ENCODE data around the gene ITLN1. TPM values are rescaled to one million over a fixed set of nuclear protein-coding genes. Genes with fewer than 3 reads are reported as not detected.
"Not testable (repeated sequence)": the region's sequence is repeated elsewhere in the genome, so short reads cannot be mapped to it uniquely, and the experiment has no call there.

The ITLN1 gene
- total RNA-seq, 2 experiments from 2014 or later = not detected

DNA sequence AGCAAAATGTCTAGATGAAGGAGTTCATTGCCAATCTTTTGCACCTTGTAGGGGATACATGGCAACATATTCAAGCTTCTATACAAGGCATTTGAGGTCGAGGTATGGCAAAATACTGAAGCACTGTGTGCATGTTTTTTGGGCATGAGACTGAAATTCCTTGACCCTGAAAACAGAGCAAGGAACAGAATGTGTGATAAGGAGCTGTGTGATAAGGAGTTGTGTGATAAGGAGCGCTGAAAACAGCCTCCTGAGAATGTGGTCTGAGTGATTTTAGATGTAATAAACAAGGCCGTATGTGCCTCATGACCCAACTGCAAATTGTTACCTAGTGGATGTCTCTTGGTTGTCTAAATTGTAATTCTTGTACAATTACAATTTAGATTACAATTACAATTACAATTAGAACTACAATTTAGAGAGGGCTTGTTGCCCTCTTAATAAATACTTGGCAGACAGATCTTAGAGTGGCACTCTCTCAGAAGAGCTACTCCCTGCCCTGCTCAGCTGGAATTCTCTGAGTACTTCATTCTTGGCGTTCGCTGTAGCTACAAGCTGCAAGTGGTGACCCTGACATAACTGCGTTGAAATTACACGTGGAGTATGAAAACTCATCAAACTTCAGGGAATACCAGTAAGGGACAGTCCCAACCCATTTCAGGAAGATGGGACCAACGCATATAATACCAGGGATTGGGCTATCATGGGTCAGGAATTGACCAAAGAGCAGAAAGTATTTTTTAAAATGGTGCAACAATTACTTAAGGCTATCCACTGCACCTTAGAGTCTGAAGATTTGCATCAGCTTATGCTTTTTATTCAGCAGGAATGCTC lies 20.0 kb upstream of the ITLN1 start:
- Mint-ChIP-seq H3K27me3 (ENCODE audit: low read depth) (peaks cover 11% of the 10 kb centered on the region), H3K4me1 (ENCODE audit: low read depth) (no peaks in the 10 kb centered on the region), H3K4me3 (no peak overlapping the region), H3K27ac (no peak overlapping the region), H3K36me3 (ENCODE audit: low read depth) (no peaks in the 10 kb centered on the region), H3K9me3 (ENCODE audit: insufficient read depth) (no peaks in the 10 kb centered on the region)
- DNase-seq (no peak), ATAC-seq (no peak)
- ChIA-PET CTCF (interaction anchor here (0.8 to 1.2 kb wide), 3 partner anchors 14 to 49 kb away, joined by 3 to 5 read pairs (median 4); no protein-coding TSS in a partner anchor), POLR2A (no interaction called here)

DNA sequence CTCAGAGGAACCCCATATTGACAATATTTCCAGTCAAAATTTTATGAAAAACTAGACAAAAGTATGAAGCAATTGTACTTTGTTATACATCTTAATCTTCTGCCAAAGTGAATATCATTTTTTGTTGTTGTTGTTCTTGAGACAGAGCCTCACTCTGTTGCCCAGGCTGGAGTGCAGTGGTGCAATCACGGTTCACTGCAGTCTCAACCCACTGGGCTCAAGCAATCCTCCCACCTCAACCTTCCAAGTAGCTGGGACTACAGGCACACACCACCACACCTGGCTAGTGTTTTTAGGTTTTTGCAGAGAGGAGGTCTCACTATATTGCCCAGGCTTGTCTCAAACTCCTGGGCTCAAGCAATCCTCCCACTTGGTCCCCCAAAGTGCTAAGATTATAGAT lies 17.3 kb upstream of the ITLN1 start:
- H3K27me3 Mint-ChIP-seq (ENCODE audit: low read depth) = peaks cover 30% of the 10 kb centered on the region
- ATAC-seq; H3K4me3 Mint-ChIP-seq; H3K27ac Mint-ChIP-seq; CTCF ChIA-PET; POLR2A ChIA-PET; H3K4me1 Mint-ChIP-seq (ENCODE audit: low read depth); H3K36me3 Mint-ChIP-seq (ENCODE audit: low read depth); H3K9me3 Mint-ChIP-seq (ENCODE audit: insufficient read depth); DNase-seq: not testable (repeated sequence)

DNA sequence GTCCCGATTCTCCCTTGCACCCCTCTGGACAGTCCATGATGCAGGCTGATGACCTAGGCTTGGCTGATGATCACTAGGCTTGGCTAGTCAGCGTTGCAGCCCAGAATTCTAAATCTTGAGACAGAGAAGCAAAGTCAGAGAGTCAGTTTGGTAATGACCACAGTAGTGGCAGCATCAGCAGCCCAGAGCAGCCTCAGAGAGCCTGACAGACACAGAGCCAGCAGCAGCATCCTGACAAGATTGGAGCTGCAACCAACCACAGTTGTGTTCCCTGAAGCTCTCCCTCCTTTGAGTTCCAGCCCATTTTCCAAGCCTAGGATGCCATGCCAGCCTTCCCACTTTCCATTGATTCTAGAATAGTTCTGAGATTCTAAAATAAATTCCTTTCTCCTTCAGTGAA lies 16.8 kb upstream of the ITLN1 start:
- H3K27ac Mint-ChIP-seq = no peak overlapping the region
- no peaks in the 10 kb centered on the region for H3K4me1 Mint-ChIP-seq (ENCODE audit: low read depth)
- POLR2A ChIA-PET = no interaction called here
- CTCF ChIA-PET = no interaction called here
- no peak for ATAC-seq
- no peaks in the 10 kb centered on the region for H3K9me3 Mint-ChIP-seq (ENCODE audit: insufficient read depth)
- H3K36me3 Mint-ChIP-seq (ENCODE audit: low read depth) = no peaks in the 10 kb centered on the region
- DNase-seq = no peak
- no peak overlapping the region for H3K4me3 Mint-ChIP-seq
- peaks cover 33% of the 10 kb centered on the region for H3K27me3 Mint-ChIP-seq (ENCODE audit: low read depth)

DNA sequence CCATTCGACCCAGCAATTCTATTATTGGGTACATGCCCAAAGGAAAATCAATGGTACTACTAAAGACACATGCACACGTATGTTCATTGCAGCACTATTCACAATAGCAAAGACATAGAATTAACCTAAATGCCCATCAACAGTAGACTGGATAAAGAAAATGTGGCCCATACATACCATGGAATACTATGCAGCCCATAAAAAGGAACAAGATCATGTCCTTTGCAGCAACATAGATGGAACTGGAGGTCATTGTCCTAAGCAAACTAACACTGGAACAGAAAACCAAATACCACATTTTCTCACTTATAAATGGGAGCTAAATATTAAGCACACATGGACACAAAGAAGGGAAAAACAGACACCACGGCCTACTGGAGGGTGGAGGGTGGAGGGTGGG lies 15.7 kb upstream of the ITLN1 start:
- H3K27me3 Mint-ChIP-seq (ENCODE audit: low read depth) = peaks cover 42% of the 10 kb centered on the region
- H3K27ac Mint-ChIP-seq; ATAC-seq; H3K36me3 Mint-ChIP-seq (ENCODE audit: low read depth); H3K9me3 Mint-ChIP-seq (ENCODE audit: insufficient read depth); POLR2A ChIA-PET; H3K4me3 Mint-ChIP-seq; H3K4me1 Mint-ChIP-seq (ENCODE audit: low read depth); CTCF ChIA-PET: not testable (repeated sequence)
- DNase-seq = peak; percentile 5

- H3K4me1 Mint-ChIP-seq (ENCODE audit: low read depth); ATAC-seq; H3K36me3 Mint-ChIP-seq (ENCODE audit: low read depth); H3K27ac Mint-ChIP-seq; H3K4me3 Mint-ChIP-seq; POLR2A ChIA-PET; H3K9me3 Mint-ChIP-seq (ENCODE audit: insufficient read depth); DNase-seq: not testable (repeated sequence)
- CTCF ChIA-PET = interaction anchor here (1.8 kb wide), 1 partner anchor 57 kb away, joined by 7 read pairs; no protein-coding TSS in a partner anchor
- H3K27me3 Mint-ChIP-seq (ENCODE audit: low read depth) = peaks cover 48% of the 10 kb centered on the region
Measured at GRCh38 chr1:160894368-160895135, 9.6 kb upstream of the ITLN1 start.

GRCh38 chr1:160891474-160891873 lies 6.5 kb upstream of the ITLN1 start:
- Mint-ChIP-seq H3K27me3 (ENCODE audit: low read depth) (peaks cover 27% of the 10 kb centered on the region), H3K27ac (no peak overlapping the region), H3K9me3 (ENCODE audit: insufficient read depth) (no peaks in the 10 kb centered on the region), H3K36me3 (ENCODE audit: low read depth) (no peaks in the 10 kb centered on the region), H3K4me3 (no peak overlapping the region), H3K4me1 (ENCODE audit: low read depth) (no peaks in the 10 kb centered on the region)
- POLR2A ChIA-PET = no interaction called here
- CTCF ChIA-PET = no interaction called here
- DNase-seq (no peak), ATAC-seq (no peak)

DNA sequence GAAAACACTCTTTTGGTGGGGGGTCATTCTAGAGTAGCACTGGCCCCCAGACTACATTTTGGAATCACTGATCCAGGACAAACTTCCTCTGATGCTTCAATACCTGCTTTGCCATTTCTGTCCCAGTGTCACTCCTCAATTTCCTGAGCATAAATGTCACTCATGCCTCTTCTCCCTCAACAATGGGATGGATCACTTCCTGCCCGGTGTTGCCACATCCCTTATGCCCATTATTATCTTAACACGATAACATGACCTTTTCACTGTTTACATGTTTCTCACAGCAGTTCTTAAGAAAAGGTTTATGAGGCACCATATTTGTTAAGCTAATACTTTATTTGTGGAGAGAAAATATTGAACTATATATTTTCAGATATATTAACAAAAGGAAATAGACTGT lies 3.9 kb upstream of the ITLN1 start:
- Mint-ChIP-seq H3K9me3 (ENCODE audit: insufficient read depth) (no peaks in the 10 kb centered on the region), H3K27me3 (ENCODE audit: low read depth) (peaks cover 20% of the 10 kb centered on the region), H3K27ac (no peak overlapping the region), H3K4me3 (no peak overlapping the region), H3K4me1 (ENCODE audit: low read depth) (peaks cover 10% of the 10 kb centered on the region), H3K36me3 (ENCODE audit: low read depth) (no peaks in the 10 kb centered on the region)
- ChIA-PET CTCF (interaction anchor here (1.1 to 1.8 kb wide), 6 partner anchors 11 to 112 kb away, joined by 3 to 7 read pairs (median 4); partner anchors contain the start of gene CD244), POLR2A (no interaction called here)
- DNase-seq (no peak), ATAC-seq (no peak)

DNA sequence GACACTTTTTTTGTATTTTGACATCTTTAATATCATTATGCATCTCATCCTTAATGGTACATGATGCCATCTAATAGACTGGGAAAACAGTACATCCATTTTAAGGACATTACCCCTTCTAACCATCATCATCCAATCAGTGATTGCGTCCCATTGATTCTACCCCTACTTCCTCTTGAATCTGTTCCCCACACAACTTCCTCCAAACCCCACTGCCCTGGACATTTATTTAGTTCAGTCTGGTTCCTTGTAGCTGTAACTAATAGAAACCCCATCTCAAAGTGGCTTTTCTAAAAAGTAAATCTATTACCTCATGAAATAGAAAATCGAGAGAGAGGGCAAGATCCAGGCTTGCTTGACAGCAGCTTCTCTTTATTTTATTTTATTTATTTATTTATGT lies 2.1 kb upstream of the ITLN1 start:
- Mint-ChIP-seq H3K27ac (no peak overlapping the region), H3K4me3 (no peak overlapping the region), H3K27me3 (ENCODE audit: low read depth) (peaks cover 18% of the 10 kb centered on the region), H3K9me3 (ENCODE audit: insufficient read depth) (no peaks in the 10 kb centered on the region), H3K4me1 (ENCODE audit: low read depth) (peaks cover 10% of the 10 kb centered on the region), H3K36me3 (ENCODE audit: low read depth) (no peaks in the 10 kb centered on the region)
- ATAC-seq = no peak
- POLR2A ChIA-PET = no interaction called here
- CTCF ChIA-PET = interaction anchor here (0.9 to 11.4 kb wide), 4 partner anchors 10 to 67 kb away, joined by 3 to 189 read pairs (median 6); no protein-coding TSS in a partner anchor
- no peak for DNase-seq

- ChIA-PET CTCF (interaction anchor here (0.6 to 11.4 kb wide), 9 partner anchors 48 to 157 kb away, joined by 3 to 189 read pairs (median 5); partner anchors contain the start of genes ITLN2 and LY9), POLR2A (no interaction called here)
- H3K36me3 Mint-ChIP-seq (ENCODE audit: low read depth) = no peaks in the 10 kb centered on the region
- peaks cover 4% of the 10 kb centered on the region for H3K27me3 Mint-ChIP-seq (ENCODE audit: low read depth)
- ATAC-seq (no peak), DNase-seq (no peak)
- H3K4me1 Mint-ChIP-seq (ENCODE audit: low read depth) = peaks cover 10% of the 10 kb centered on the region
- no peaks in the 10 kb centered on the region for H3K9me3 Mint-ChIP-seq (ENCODE audit: insufficient read depth)
- H3K27ac Mint-ChIP-seq = no peak overlapping the region
- H3K4me3 Mint-ChIP-seq = no peak overlapping the region
Measured at GRCh38 chr1:160884579-160884978, 401 bp downstream of the ITLN1 start.

DNA sequence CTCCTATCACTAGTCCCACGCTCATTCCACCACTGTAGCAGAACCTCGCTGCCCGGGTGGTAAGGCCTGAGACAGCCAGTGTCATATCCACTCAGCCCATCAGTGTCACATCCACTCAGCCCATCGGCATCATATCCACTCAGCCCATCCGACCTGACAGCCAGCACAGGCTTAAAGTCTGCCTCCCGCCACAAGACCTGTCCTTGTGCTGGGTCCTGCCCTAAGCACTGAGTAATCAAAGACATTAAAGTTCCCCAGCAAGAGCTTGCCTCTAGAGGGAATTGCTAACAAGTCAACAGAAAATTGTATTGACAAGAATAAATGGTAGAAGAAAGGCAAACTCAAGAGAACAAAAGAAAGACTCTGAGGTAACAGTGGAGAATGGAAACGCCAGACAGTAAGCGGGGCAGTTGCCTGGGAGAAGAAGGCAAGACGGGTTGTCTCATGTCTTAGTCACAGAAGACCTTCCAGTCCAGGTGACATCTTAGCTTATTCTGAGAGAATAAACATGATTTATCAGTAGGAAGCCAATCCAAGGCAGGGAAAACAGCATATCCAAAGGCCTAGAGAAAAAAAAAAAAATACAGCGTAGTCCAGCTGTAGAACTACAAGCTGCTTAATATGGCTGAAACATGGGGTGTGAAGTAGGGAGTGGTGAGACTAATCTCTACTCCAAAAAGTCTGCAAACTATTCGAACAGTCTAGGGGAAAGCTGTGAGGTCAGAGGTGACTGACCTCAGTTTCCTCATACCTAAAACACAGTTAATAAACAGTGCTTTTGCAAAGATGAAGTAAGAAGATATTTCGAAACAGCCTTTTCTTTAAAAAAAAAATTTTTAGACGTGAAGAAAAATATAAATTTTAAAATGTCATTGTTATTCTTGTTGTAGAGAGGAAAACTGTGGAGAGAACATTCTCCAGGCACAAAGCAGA lies 1.1 kb downstream of the ITLN1 start:
- CTCF ChIA-PET = interaction anchor here (0.9 to 11.4 kb wide), 9 partner anchors 19 to 157 kb away, joined by 3 to 189 read pairs (median 5); partner anchors contain the start of gene ITLN2
- POLR2A ChIA-PET = no interaction called here
- Mint-ChIP-seq H3K27me3 (ENCODE audit: low read depth) (peaks cover 5% of the 10 kb centered on the region), H3K4me3 (no peak overlapping the region), H3K4me1 (ENCODE audit: low read depth) (peaks cover 12% of the 10 kb centered on the region), H3K27ac (no peak overlapping the region), H3K36me3 (ENCODE audit: low read depth) (no peaks in the 10 kb centered on the region), H3K9me3 (ENCODE audit: insufficient read depth) (no peaks in the 10 kb centered on the region)
- ATAC-seq = no peak
- no peak for DNase-seq

- H3K27ac Mint-ChIP-seq = no peak overlapping the region
- ATAC-seq (no peak), DNase-seq (no peak)
- H3K4me1 Mint-ChIP-seq (ENCODE audit: low read depth) = peaks cover 14% of the 10 kb centered on the region
- H3K36me3 Mint-ChIP-seq (ENCODE audit: low read depth) = no peaks in the 10 kb centered on the region
- H3K9me3 Mint-ChIP-seq (ENCODE audit: insufficient read depth) = no peaks in the 10 kb centered on the region
- ChIA-PET POLR2A (no interaction called here), CTCF (interaction anchor here (0.8 to 11.4 kb wide), 6 partner anchors 18 to 115 kb away, joined by 3 to 189 read pairs (median 4); no protein-coding TSS in a partner anchor)
- no peak overlapping the region for H3K4me3 Mint-ChIP-seq
- H3K27me3 Mint-ChIP-seq (ENCODE audit: low read depth) = peaks cover 4% of the 10 kb centered on the region
Measured at GRCh38 chr1:160882582-160882981, 2.4 kb downstream of the ITLN1 start.

All from activated CD8-positive, alpha-beta T cell treated with anti-CD3 and anti-CD28 coated beads, Interleukin-2, amount 10 ng/mL, durations not matched to agents 7 days and 5 days (primary cell).